Adrenal gland (tissue), 12 donors: Measurements from ENCODE around the gene ITPR3. TPM values are rescaled to one million over a fixed set of nuclear protein-coding genes. Genes with fewer than 3 reads are reported as not detected.
A peak's percentile ranks its signal among the peaks of the same experiment; 100 is the strongest.

Source experiments
- DNase-seq, 7 donors: peaks; one replicate each; pipeline ENCODE4 v3.0.0-alpha.2; 2019 to 2020
- H3K27ac ChIP-seq, 5 donors: fragments of 200-600 bp; sonication (generic) in 4 of 5; 1 replicate in 3 of 5; 2 replicates in 2 of 5; pipeline versions ENCODE4 v1.5.1 to v1.8.0; 2016 to 2020; ENCODE audit warnings: mild to moderate bottlenecking in 1 of 5
- H3K27me3 ChIP-seq: fragments of 200-600 bp; 2 replicates; pipeline ENCODE4 v1.8.0; 2021
- H3K36me3 ChIP-seq, 2 donors: fragments of 200-600 bp; replicated peaks in 1 of 2; 1 replicate in 1 of 2; 2 replicates in 1 of 2; pipeline versions ENCODE4 v1.5.1 to v1.8.0; 2018 to 2022
- H3K4me1 ChIP-seq, 2 donors: fragments of 200-600 bp; replicated peaks in 1 of 2; 1 replicate in 1 of 2; 2 replicates in 1 of 2; pipeline versions ENCODE4 v1.5.1 to v1.8.0; 2018 to 2021
- H3K4me3 ChIP-seq, 4 donors: fragments of 200-600 bp; sonication (generic) in 3 of 4; one replicate each; pipeline ENCODE4 v1.5.1; 2016 to 2018
- H3K9me3 ChIP-seq, 3 donors: fragments of 200-600 bp; sonication (generic) in 1 of 3; replicated peaks in 1 of 3; 1 replicate in 2 of 3; 2 replicates in 1 of 3; pipeline versions ENCODE4 v1.5.1 to v1.8.0; 2016 to 2021
- POLR2A ChIP-seq, 2 donors: fragments of 450-650 bp; IDR thresholded peaks; one replicate each; pipeline ENCODE4 v1.6.1; 2017; ENCODE audit warnings: antibody characterized with exemption in 2 of 2, mild to moderate bottlenecking in 2 of 2, moderate library complexity in 1 of 2
- WGBS, 4 donors: extraction: QIAGEN DNeasy Blood & Tissue Kit in 2 of 4; methylation state at CpG; one replicate each; pipeline versions ENCODE4 v1.1.5 to v1.1.7; 2013 to 2017; 5-methylcytosine and 5-hydroxymethylcytosine counted together
- intact Hi-C, 2 donors: fragments of 100-400 bp; cut with DNase I; formaldehyde crosslinking; loops; one replicate each; pipeline versions ENCODE4 v1.14.1 to v1.15.0; 2022 to 2023
- polyA plus RNA-seq, 3 donors: library from polyadenylated mRNA; stranded (reverse); fragments of 200-250 nt in 2 of 3; fragments of 350-450 nt in 1 of 3; fragmentation: Illumina TruSeq in 1 of 3; extraction: RNeasy Lipid Tissue Mini Kit (QIAGEN cat#74804) in 1 of 3; gene quantifications; one replicate each; pipeline ENCODE4 v1.2.3, GENCODE V29; 2013 to 2014
- total RNA-seq, 9 donors: library from RNA; depleted of rRNA in 4 of 9; stranded (reverse); fragments of >200 nt in 4 of 9; fragments of 120-200 nt in 1 of 9; fragmentation: NEBNext Ultra II Directional in 1 of 9; extraction: Animal tissue kit (Norgen Biotek cat#: 25700) in 1 of 9; gene quantifications; one replicate each; pipeline versions ENCODE4 v1.1.0 to v1.2.4, GENCODE V29; 2013 to 2023
- TF ChIP-seq, protein P1 (sequence below), 6 experiments: fragments of 450-650 bp in 4 of 6; fragments of 200-600 bp in 2 of 6; sonication (generic) in 1 of 6; IDR thresholded peaks; 1 replicate in 5 of 6; 2 replicates in 1 of 6; pipeline versions ENCODE4 v1.5.1 to v1.8.0; 2016 to 2021; ENCODE audit warnings: antibody characterized with exemption in 6 of 6, mild to moderate bottlenecking in 2 of 6, moderate library complexity in 1 of 6
- donor health status: healthy with polysubstance abuse.
- donor health status: Bipolar disorder and iron deficiency.
- donor health status: DM: yes; HTN: yes; CAD: no.
- donor health status: DM: no; HTN: no; CAD: no.
- donor health status: DM: no; HTN: no; CAD: no.
- donor health status: DM: yes; HTN: yes; CAD: no.

Gene ITPR3
- total and polyA plus RNA-seq, 12 donors: 1.3 to 38.1 (median 23.9) TPM

DNA sequence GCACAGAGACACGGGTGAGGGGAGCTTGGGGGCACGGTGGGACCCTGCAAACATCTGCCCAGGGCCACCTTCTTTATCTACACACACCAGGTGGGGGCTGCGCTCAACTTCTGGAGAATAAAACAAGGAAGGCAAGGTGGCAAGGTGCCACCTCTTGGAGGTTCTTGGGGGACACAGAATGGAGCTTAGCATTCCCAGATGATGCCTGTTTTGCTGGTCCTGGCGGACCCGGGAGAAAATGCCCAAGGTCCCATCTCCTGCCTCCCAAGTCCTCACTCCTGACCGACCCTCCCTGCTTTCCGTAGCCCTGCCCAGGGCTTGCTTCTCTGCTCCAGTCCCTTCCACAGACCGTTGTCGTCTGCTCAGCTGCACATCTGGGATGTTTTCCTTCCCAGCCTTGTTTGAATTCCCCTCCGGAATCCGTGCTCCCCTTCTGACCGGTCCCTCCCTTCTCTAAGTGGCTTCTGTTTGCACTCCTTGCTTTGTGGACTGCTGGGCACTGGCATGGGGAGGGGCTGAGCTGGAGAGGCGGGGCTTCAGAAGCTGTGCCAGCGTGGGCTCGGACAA, 13.1 kb downstream of the ITPR3 start:
- intact Hi-C loops: loop anchor here (5.0 to 10.0 kb wide), 2 partner anchors 42 to 49 kb away; partner anchors contain the start of gene BAK1 (in 1 of the 2)
- 12 to 18% (median 14%) methylated on average over 12 to 15 of the region's 15 CpGs for WGBS, 4 donors
- TF ChIP-seq, protein P1, sequence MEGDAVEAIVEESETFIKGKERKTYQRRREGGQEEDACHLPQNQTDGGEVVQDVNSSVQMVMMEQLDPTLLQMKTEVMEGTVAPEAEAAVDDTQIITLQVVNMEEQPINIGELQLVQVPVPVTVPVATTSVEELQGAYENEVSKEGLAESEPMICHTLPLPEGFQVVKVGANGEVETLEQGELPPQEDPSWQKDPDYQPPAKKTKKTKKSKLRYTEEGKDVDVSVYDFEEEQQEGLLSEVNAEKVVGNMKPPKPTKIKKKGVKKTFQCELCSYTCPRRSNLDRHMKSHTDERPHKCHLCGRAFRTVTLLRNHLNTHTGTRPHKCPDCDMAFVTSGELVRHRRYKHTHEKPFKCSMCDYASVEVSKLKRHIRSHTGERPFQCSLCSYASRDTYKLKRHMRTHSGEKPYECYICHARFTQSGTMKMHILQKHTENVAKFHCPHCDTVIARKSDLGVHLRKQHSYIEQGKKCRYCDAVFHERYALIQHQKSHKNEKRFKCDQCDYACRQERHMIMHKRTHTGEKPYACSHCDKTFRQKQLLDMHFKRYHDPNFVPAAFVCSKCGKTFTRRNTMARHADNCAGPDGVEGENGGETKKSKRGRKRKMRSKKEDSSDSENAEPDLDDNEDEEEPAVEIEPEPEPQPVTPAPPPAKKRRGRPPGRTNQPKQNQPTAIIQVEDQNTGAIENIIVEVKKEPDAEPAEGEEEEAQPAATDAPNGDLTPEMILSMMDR (IDR thresholded peaks at IDR 0.05): no peak
- no peak for TF ChIP-seq POLR2A (IDR thresholded peaks at IDR 0.05)
- H3K4me3 ChIP-seq: peak overlapping the region in 2 of 4 donors; percentile 8 to 41
- H3K4me1 ChIP-seq: peaks cover 12 to 14% of the 10 kb centered on the region in 2 donors
- H3K27ac ChIP-seq: peak overlapping the region in 1 of 5 donors; percentile 37
- DNase-seq: peak in 3 of 7 donors; percentile 25 to 32 (median 31)
- H3K36me3 ChIP-seq: no peaks in the 10 kb centered on the region
- H3K9me3 ChIP-seq: no peaks in the 10 kb centered on the region
- H3K27me3 ChIP-seq: no peaks in the 10 kb centered on the region

DNA sequence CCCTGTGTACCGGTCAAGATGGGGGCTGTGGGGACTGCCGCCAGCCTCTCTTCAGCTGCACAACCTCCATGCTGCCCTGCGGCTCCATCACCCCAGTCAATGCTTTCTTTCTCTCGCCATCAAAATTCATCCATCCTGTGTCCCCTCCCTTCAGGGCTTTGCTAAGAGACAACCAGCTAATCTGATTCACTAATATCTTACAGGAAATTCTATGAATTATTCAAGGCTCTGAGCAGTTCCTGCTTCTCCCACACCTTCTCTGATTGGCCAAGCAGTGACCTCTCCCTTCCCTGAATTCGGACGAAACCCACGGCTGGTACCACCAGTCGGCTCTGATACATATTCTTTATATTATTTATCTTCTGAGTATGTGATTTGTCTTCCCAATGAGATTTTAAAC, 13.8 kb downstream of the ITPR3 start:
- DNase-seq: no peak
- H3K9me3 ChIP-seq: no peaks in the 10 kb centered on the region
- no peak overlapping the region for H3K4me3 ChIP-seq
- WGBS, 4 donors: 70 to 75% (median 73%) methylated on average over 8 of the region's 8 CpGs
- H3K27ac ChIP-seq: no peak overlapping the region
- no peaks in the 10 kb centered on the region for H3K36me3 ChIP-seq
- TF ChIP-seq, protein P1 (IDR thresholded peaks at IDR 0.05): no peak
- no peak for TF ChIP-seq POLR2A (IDR thresholded peaks at IDR 0.05)
- H3K27me3 ChIP-seq: no peaks in the 10 kb centered on the region
- intact Hi-C loops: loop anchor here (5.0 to 10.0 kb wide), 2 partner anchors 43 to 50 kb away; partner anchors contain the start of gene BAK1 (in 1 of the 2)
- H3K4me1 ChIP-seq: peaks cover 12 to 14% of the 10 kb centered on the region in 2 donors

DNA sequence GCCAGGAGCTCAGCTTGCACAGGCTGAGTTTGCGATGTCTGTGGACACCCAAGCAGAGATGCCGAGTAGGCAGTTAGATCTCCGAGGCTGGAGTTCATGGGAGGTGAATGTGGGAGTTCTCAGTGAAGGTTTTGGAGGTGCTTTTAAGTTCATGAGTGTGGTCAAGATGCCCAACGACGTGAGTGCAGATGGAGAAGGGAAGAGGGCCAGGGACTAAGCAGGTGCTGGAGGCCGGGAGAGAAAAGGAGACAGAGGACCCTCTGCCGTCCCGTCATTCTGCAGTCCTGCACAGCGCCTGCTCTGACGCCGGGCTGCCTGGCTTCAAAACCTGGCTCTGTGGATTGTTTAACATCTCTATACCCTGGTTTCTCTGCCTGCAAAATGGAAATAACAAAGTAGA, 15.5 kb downstream of the ITPR3 start:
- intact Hi-C loops: loop anchor here in 1 of 2 donors (10.0 kb wide), 1 partner anchor 52 kb away; the partner anchor contains the start of gene BAK1
- H3K4me3 ChIP-seq: no peak overlapping the region
- H3K9me3 ChIP-seq: no peaks in the 10 kb centered on the region
- no peaks in the 10 kb centered on the region for H3K27me3 ChIP-seq
- TF ChIP-seq POLR2A (IDR thresholded peaks at IDR 0.05): no peak
- TF ChIP-seq, protein P1 (IDR thresholded peaks at IDR 0.05): no peak
- peaks cover 12 to 14% of the 10 kb centered on the region in 2 donors for H3K4me1 ChIP-seq
- no peaks in the 10 kb centered on the region for H3K36me3 ChIP-seq
- WGBS, 4 donors: 89 to 94% (median 92%) methylated on average over 11 of the region's 11 CpGs
- H3K27ac ChIP-seq: no peak overlapping the region
- DNase-seq: no peak

DNA sequence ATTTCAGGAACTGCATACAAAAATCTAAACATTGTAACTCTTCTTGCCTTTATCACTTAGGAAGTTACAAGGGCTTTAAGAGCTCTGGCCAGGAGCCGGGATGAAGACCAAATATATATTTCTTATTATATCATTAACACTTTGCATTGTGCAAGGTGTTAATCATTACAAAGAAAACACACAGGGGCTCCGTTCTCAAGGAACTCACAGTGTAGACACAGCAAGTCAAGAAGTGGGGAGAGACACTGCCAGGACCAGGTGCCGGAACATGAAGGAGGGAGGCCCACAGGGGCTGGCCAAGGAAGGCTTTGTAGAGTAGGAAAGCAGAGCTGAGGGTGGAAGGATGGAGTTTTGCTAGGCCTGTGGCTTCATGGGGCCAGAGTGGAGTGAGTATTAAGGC, 17.4 kb downstream of the ITPR3 start:
- intact Hi-C loops: loop anchor here in 1 of 2 donors (10.0 kb wide), 1 partner anchor 54 kb away; the partner anchor contains the start of gene BAK1

More for the DNA sequence above, 17.4 kb downstream of the ITPR3 start:
- Histone ChIP-seq H3K27me3 (no peaks in the 10 kb centered on the region), H3K4me3 (no peak overlapping the region), H3K36me3 (no peaks in the 10 kb centered on the region), H3K27ac (no peak overlapping the region), H3K4me1 (peaks cover 6 to 9% of the 10 kb centered on the region in 2 donors), H3K9me3 (no peaks in the 10 kb centered on the region)
- WGBS, 4 donors: 56 to 95% (median 70%) methylated on average over 3 of the region's 3 CpGs
- TF ChIP-seq, protein P1 (IDR thresholded peaks at IDR 0.05): no peak
- TF ChIP-seq POLR2A (IDR thresholded peaks at IDR 0.05): no peak
- DNase-seq: no peak
